Motor neuron (in vitro differentiated cells): ENCODE measurements around the gene RAB1A. TPM values are rescaled to one million over a fixed set of nuclear protein-coding genes. Genes with fewer than 3 reads are reported as not detected.
A peak's percentile ranks its signal among the peaks of the same experiment; 100 is the strongest.

Experiments
- ATAC-seq, 8 experiments: fragments of 200-7000 bp; cut with Tn5 transposase; replicated peaks in 6 of 8; 2 replicates each; pipeline ENCODE4 v1.8.0; 2021; ENCODE audit warnings: mild to moderate bottlenecking in 8 of 8, moderate library complexity in 8 of 8
- H3K27ac ChIP-seq, 2 donors: fragments of 250-450 bp; sonication (Bioruptor Pico); 2 replicates each; pipeline ENCODE4 v1.9.0; 2021; ENCODE audit warnings: antibody characterized with exemption in 2 of 2, mild to moderate bottlenecking in 2 of 2, moderate library complexity in 1 of 2
- H3K4me1 ChIP-seq, 2 donors: fragments of 250-450 bp; sonication (Bioruptor Pico); replicated peaks in 1 of 2; 2 replicates each; pipeline ENCODE4 v1.6.1; 2021; ENCODE audit warnings: antibody characterized with exemption in 2 of 2, mild to moderate bottlenecking in 2 of 2, moderate library complexity in 1 of 2
- H3K4me3 ChIP-seq, 5 donors: fragments of 250-450 bp; sonication (Bioruptor Pico); 2 replicates each; pipeline ENCODE4 v1.9.0; 2021; ENCODE audit warnings: antibody characterized with exemption in 5 of 5, mild to moderate bottlenecking in 5 of 5, moderate library complexity in 4 of 5
- WGBS, 10 experiments: fragments of 450-650 bp; shearing (Covaris generic); methylation state at CpG; one replicate each; pipeline ENCODE4 v1.0.0; 2022; 5-methylcytosine and 5-hydroxymethylcytosine counted together
- in situ Hi-C, 9 experiments: fragments of 400-800 bp; cut with MboI; loops; one replicate each; pipeline ENCODE4 v1.15.0; 2021; ENCODE audit warnings: low sequenced_read_pairs in 9 of 9, low pct_unique_long_range_greater_than_20kb in 2 of 9; ENCODE audit not compliant: unreplicated experiment in 9 of 9
- total RNA-seq, 8 experiments: library from RNA; unstranded; fragments of 300-600 nt; gene quantifications; 2 replicates each; pipeline versions ENCODE4 v1.2.3 to v1.2.4, GENCODE V29; 2022

The RAB1A gene
- total RNA-seq, 8 experiments from 2014 or later: 91.5 to 147 (median 107) TPM

- Histone ChIP-seq H3K4me1 (peaks cover 9 to 15% of the 10 kb centered on the region in 2 donors), H3K27ac (no peak overlapping the region), H3K4me3 (no peak overlapping the region)
- ATAC-seq: no peak
- WGBS, 10 experiments: 80 to 100% (median 92%) methylated on average over 1 to 2 of the region's 7 CpGs; no CpG with 5 or more reads in 3 of the 10 experiments
- in situ Hi-C loops: no loop called here
Observed at GRCh38 chr2:65061146-65061909, 68.6 kb downstream of the RAB1A start.

DNA sequence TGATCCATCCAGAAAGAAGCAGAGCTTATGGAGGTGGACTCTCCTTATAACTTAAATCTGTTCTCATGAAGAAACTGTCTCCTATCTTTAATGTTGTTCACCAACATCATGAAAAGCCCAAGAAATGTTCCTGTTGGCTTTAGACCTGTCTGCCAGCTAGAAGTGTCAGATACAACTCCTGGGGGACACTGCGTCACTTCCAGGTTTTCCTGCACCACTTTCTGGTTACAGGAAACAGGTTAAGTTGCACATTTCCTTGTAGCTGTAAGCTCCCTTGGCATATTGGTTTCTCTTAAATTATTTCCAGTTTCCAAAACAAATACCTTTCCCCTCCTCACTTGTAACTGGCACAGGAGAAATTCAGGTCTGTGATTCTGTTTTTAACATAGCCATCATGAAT, 70.8 kb downstream of the RAB1A start:
- WGBS, 10 experiments: 83 to 100% (median 100%) methylated on average over 1 of the region's 1 CpG; no CpG with 5 or more reads in 3 of the 10 experiments
- in situ Hi-C loops: no loop called here
- H3K4me3 ChIP-seq: no peak overlapping the region
- no peak overlapping the region for H3K27ac ChIP-seq
- peaks cover 9 to 15% of the 10 kb centered on the region in 2 donors for H3K4me1 ChIP-seq
- no peak for ATAC-seq

DNA sequence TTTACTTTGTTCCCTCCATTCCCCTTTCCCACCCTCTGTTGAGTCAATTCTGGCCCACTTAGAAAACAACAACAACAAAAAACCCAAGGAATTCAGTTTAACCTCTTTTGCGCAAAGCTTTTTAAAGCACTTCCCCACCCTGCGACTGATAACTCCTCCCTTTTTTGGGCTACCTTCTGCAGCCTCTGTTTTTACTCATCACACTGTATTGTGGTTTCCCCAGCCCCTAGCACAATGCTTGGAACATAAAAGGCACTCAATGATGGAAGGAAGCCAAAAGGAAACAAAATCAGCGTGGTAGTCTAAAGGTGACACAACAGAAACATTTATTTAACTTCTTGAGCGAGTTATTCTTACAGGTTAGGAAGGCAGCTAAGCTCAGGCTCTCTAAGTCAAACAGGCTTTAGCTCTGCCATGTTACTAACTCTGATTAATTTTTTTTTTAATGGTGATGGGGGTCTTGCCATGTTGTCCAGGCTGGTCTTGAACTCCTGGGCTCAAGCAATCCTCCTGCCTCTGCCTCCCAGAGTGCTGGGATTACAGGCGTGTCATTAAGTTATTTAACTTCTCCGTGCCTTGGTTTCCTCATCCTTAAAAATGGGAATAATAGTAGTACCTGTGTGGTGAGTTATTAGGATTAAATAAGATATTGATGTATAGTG, 72.4 kb downstream of the RAB1A start:
- in situ Hi-C loops: no loop called here
- no peak overlapping the region for H3K27ac ChIP-seq
- no peak for ATAC-seq
- 10 to 97% (median 68%) methylated on average over 2 to 6 of the region's 6 CpGs for WGBS, 10 experiments
- peak overlapping the region; percentile 65 to 88 (median 81) for H3K4me3 ChIP-seq
- H3K4me1 ChIP-seq: peaks cover 9 to 15% of the 10 kb centered on the region in 2 donors

GRCh38 chr2:65057054-65057375, 72.9 kb downstream of the RAB1A start:
- Histone ChIP-seq H3K4me3 (peak overlapping the region; percentile 65 to 88 (median 81)), H3K4me1 (peaks cover 9 to 15% of the 10 kb centered on the region in 2 donors), H3K27ac (peak overlapping the region; percentile 83 to 88)
- in situ Hi-C loops: no loop called here
- no peak for ATAC-seq
- 0 to 20% (median 10%) methylated on average over 1 to 4 of the region's 5 CpGs; no CpG with 5 or more reads in 6 of the 10 experiments for WGBS, 10 experiments

DNA sequence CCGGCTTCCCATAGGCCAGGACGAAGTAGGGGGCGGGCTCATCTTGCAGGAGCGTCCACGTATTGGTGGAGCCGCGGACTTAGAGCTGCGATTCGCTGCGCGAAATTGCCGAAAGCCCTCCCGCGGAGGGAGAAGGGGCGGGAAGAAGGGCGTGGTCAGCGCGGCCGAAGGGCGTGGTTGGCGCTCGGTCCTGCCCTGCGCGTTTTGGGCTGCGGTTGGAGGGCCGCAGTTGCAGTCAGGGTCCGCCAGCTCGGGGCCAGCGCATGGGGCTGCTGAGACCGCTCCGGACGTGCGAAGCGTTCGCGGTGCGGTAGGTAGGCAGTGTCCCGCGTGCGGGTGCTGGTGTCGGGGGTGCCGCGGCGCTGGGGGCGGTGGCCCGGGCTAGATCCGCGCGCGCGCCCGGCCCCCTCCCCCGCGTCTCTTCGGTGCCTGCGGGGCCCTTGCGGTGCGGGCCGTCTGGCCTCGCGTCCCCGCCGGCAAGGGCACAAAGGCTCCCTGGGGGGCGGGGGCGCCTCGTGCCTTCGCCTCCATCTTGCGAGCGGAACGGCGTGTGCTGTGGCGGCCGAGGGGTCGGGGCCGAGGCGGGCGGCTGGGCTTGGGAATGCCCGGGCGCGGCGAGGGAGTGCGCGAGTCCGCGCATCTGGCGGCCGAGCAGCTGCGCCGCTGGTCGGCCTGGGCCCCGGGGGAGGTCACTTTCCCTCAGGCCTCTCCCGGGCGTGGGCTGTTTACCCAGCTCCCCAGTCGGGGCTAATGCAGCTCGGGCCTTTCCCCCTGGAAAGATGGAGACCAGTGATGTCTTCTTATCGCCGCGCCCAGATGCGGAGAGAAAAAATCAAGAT, 73.5 kb downstream of the RAB1A start, which contains the start of gene CEP68:
CEP68 (plus strand) TSS at position 202 of the 839 bp plus-strand sequence. CDS start 13,029 bp downstream, outside the sequence.
- peak within 1 kb of the TSS; percentile 83 to 88 for H3K27ac ChIP-seq
- peak; percentile 91 to 96 (median 95) for ATAC-seq
- in situ Hi-C loops: no loop called here

GRCh38 chr2:65055422-65056214, 74.3 kb downstream of the RAB1A start:
- Histone ChIP-seq H3K4me3 (peak overlapping the region; percentile 65 to 88 (median 81)), H3K4me1 (peaks cover 9 to 15% of the 10 kb centered on the region in 2 donors), H3K27ac (no peak overlapping the region)
- in situ Hi-C loops: no loop called here
- WGBS, 10 experiments: 0 to 96% (median 62%) methylated on average over 1 to 9 of the region's 42 CpGs; no CpG with 5 or more reads in 1 of the 10 experiments
- ATAC-seq: peak; percentile 40 to 50 (median 45)

More for the DNA sequence above, 73.5 kb downstream of the RAB1A start, which contains the start of gene CEP68:
- WGBS, 10 experiments: 0% methylated on average over 1 to 7 of the region's 99 CpGs; no CpG with 5 or more reads in 6 of the 10 experiments
- peak within 1 kb of the TSS; percentile 65 to 88 (median 81) for H3K4me3 ChIP-seq
- peaks cover 9 to 15% of the 10 kb centered on the region in 2 donors for H3K4me1 ChIP-seq

GRCh38 chr2:65054749-65055421, 75.0 kb downstream of the RAB1A start:
- in situ Hi-C loops: no loop called here
- WGBS, 10 experiments: 50 to 100% (median 87%) methylated on average over 1 to 3 of the region's 4 CpGs; no CpG with 5 or more reads in 2 of the 10 experiments
- peak overlapping the region in 1 of 5 donors; percentile 88 for H3K4me3 ChIP-seq
- H3K27ac ChIP-seq: no peak overlapping the region
- H3K4me1 ChIP-seq: peaks cover 9 to 15% of the 10 kb centered on the region in 2 donors
- ATAC-seq: no peak

DNA sequence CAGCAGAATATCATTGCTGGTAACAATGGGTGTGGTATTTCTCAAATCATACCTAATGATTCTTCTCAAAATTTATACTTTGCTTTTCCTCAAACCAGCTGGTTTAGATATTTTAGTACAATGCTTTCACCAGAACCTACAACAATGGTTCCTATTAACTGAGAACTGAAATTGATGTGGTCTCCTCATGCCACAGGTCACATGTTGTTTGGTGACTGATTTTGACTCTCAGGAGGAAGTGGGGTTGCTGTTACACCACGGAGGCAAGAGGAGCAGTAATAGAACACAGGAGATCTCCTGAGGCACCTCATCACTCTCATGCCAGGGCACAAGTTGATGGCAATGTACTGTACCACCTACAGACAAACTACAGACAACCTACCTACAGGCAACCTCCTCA, 76.7 kb downstream of the RAB1A start:
- no peak for ATAC-seq
- in situ Hi-C loops: no loop called here
- WGBS, 10 experiments: 0 to 45% (median 20%) methylated on average over 1 of the region's 1 CpG; no CpG with 5 or more reads in 6 of the 10 experiments
- H3K27ac ChIP-seq: no peak overlapping the region
- no peak overlapping the region for H3K4me3 ChIP-seq
- peaks cover 8 to 9% of the 10 kb centered on the region in 2 donors for H3K4me1 ChIP-seq

- 55 to 94% (median 79%) methylated on average over 1 to 3 of the region's 3 CpGs for WGBS, 10 experiments
- in situ Hi-C loops: no loop called here
- no peak for ATAC-seq
- Histone ChIP-seq H3K4me1 (peaks cover 0 to 4% of the 10 kb centered on the region in 2 donors), H3K4me3 (no peak overlapping the region), H3K27ac (no peak overlapping the region)
Observed at GRCh38 chr2:65050931-65051330, 79.0 kb downstream of the RAB1A start.

DNA sequence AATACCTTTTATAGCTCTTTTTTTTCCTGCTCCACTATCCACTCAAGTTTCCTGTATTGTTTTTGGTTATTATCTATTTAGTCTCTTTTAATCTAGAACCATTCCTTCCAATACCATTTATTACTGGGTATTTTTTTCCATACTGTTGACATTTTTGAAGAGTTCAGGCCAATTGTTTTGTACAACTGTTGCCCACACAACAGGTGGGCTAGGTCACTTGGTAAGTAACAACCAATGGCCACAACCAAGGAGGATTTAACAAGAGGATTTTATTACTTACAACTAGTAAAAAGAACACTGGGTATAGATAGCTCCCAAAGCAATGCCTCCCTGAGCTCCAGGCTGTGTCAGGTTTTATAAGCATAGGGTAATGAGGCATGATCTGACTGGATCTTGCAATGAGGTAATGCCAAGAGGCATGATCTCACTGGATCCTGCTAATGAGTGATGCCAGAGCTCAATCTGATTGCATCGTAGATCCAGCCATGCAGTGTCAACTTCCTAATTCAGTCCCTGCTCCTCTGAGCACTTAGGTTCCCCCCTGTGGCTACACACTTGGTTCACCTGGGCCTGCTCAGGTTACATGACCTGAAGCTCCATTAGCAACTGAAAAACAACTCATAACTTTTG, 80.8 kb downstream of the RAB1A start:
- no peak overlapping the region for H3K4me3 ChIP-seq
- in situ Hi-C loops: loop anchor here in 5 of 9 experiments (10.0 to 25.0 kb wide), 3 partner anchors 134 to 462 kb away; no protein-coding TSS in a partner anchor
- ATAC-seq: peak in 3 of 8 experiments; percentile 32 to 92 (median 79)
- no peaks in the 10 kb centered on the region for H3K4me1 ChIP-seq
- H3K27ac ChIP-seq: no peak overlapping the region
- WGBS, 10 experiments: 71 to 100% (median 100%) methylated on average over 1 of the region's 1 CpG; no CpG with 5 or more reads in 5 of the 10 experiments

DNA sequence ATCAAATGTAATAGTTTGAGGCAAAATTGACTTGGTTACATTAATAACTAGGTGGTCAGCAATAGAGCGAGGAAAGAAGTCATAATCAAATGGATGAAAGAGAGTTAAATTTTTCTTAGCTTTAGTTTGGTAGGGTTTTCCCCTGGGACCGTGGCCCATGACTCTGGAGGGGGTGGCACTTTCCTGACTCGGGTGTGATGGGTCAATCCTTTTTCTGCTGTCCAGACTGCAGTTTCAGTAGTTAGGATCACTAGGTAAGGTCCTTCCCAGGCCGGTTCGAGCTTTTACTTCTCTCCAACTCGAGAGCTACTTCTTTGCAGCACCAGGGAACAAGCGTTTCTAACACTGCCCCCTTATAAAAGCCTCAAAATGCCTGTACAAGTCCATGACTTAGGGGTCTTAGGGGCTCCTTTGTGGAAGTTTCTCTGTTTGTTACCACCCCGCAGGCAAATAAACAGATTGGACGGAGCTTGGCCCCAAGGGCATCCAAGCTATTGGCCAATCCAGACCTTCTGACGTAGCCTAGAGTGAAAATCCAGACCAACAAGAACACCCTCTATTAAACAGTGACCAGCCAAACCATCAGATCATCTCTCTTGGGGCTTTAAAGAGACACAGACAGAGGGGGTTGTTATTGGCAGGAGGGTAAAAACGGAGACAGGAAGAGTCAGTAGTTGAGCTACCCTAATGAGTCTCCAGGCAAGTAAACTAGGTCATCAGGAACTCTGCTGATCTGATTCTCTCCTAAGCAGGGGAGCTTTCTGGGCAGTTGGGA, 83.1 kb downstream of the RAB1A start:
- Histone ChIP-seq H3K27ac (no peak overlapping the region), H3K4me3 (no peak overlapping the region), H3K4me1 (no peaks in the 10 kb centered on the region)
- 59 to 100% (median 81%) methylated on average over 1 to 10 of the region's 11 CpGs for WGBS, 10 experiments
- in situ Hi-C loops: loop anchor here in 5 of 9 experiments (10.0 to 25.0 kb wide), 3 partner anchors 132 to 460 kb away; no protein-coding TSS in a partner anchor
- no peak for ATAC-seq
